SK-N-SH treated with all-trans-retinoic acid at 6 μM for 48 hours (cell line): ENCODE data around the gene ATP6AP2.

Source experiments
- ATAC-seq: fragments of 200-7000 bp; cut with Tn5 transposase; 3 replicates; pipeline ENCODE4 v1.9.1; 2020; ENCODE audit warnings: mild to moderate bottlenecking, moderate library complexity
- ARNTL ChIP-seq: fragments of 450-650 bp; formaldehyde crosslinking; IDR thresholded peaks from 2 replicates; pipeline ENCODE4 v1.5.0; 2020; ENCODE audit warnings: low read depth, mild to moderate bottlenecking, moderate library complexity, borderline replicate concordance
- BACH2 ChIP-seq: fragments of 250-450 bp; sonication (Bioruptor Pico); IDR thresholded peaks from 2 replicates; pipeline ENCODE4 v1.9.0; 2021; ENCODE audit warnings: mild to moderate bottlenecking, borderline replicate concordance
- CREB5 ChIP-seq: fragments of 250-450 bp; sonication (Bioruptor Pico); IDR thresholded peaks from 2 replicates; pipeline ENCODE4 v1.5.1; 2020; ENCODE audit warnings: low read depth, mild to moderate bottlenecking, moderate library complexity
- CSDC2 ChIP-seq: fragments of 250-450 bp; sonication (Bioruptor Pico); IDR thresholded peaks from 2 replicates; pipeline ENCODE4 v1.5.0; 2020; ENCODE audit warnings: mild to moderate bottlenecking, moderate library complexity
- CSRNP3 ChIP-seq: fragments of 250-450 bp; sonication (Bioruptor Pico); IDR thresholded peaks from 2 replicates; pipeline ENCODE4 v1.5.1; 2021; ENCODE audit warnings: mild to moderate bottlenecking, moderate library complexity
- ESRRG ChIP-seq: fragments of 250-450 bp; sonication (Bioruptor Pico); IDR thresholded peaks from 2 replicates; pipeline ENCODE4 v1.6.1; 2021; ENCODE audit warnings: mild to moderate bottlenecking
- GLIS3 ChIP-seq: fragments of 250-450 bp; sonication (Bioruptor Pico); IDR thresholded peaks from 2 replicates; pipeline ENCODE4 v1.5.0; 2020; ENCODE audit warnings: mild to moderate bottlenecking, moderate library complexity
- OSR1 ChIP-seq: fragments of 250-450 bp; sonication (Bioruptor Pico); IDR thresholded peaks from 2 replicates; pipeline ENCODE4 v1.8.0; 2022; ENCODE audit warnings: moderate library complexity, mild to moderate bottlenecking, inconsistent platforms
- PATZ1 ChIP-seq: fragments of 250-450 bp; sonication (Bioruptor Pico); IDR thresholded peaks from 2 replicates; pipeline ENCODE4 v1.8.0; 2020; ENCODE audit warnings: mild to moderate bottlenecking, moderate library complexity, borderline replicate concordance
- POU6F1 ChIP-seq: fragments of 250-450 bp; sonication (Bioruptor Pico); IDR thresholded peaks from 2 replicates; pipeline ENCODE4 v1.8.0; 2021; ENCODE audit warnings: low read depth, mild to moderate bottlenecking, moderate library complexity, borderline replicate concordance
- PPARA ChIP-seq: fragments of 250-450 bp; sonication (Bioruptor Pico); IDR thresholded peaks from 2 replicates; pipeline ENCODE4 v1.5.0; 2020; ENCODE audit warnings: mild to moderate bottlenecking, borderline replicate concordance
- RARB ChIP-seq: fragments of 250-450 bp; sonication (Bioruptor Pico); IDR thresholded peaks from 2 replicates; pipeline ENCODE4 v1.8.0; 2021; ENCODE audit warnings: mild to moderate bottlenecking, moderate library complexity
- SNAI2 ChIP-seq: fragments of 250-450 bp; sonication (Bioruptor Pico); IDR thresholded peaks from 2 replicates; pipeline ENCODE4 v1.5.0; 2020; ENCODE audit warnings: mild to moderate bottlenecking, moderate library complexity
- TCF4 ChIP-seq: fragments of 250-450 bp; sonication (Bioruptor Pico); IDR thresholded peaks from 2 replicates; pipeline ENCODE4 v1.8.0; 2021; ENCODE audit warnings: mild to moderate bottlenecking, moderate library complexity, borderline replicate concordance
- TSHZ2 ChIP-seq: fragments of 250-450 bp; sonication (Bioruptor Pico); IDR thresholded peaks from 2 replicates; pipeline ENCODE4 v1.5.0; 2020; ENCODE audit warnings: mild to moderate bottlenecking, moderate library complexity
- ZC3H10 ChIP-seq: fragments of 250-450 bp; sonication (Bioruptor Pico); IDR thresholded peaks from 2 replicates; pipeline ENCODE4 v1.5.1; 2021; ENCODE audit warnings: mild to moderate bottlenecking, moderate library complexity
- ZFP3 ChIP-seq: fragments of 250-450 bp; sonication (Bioruptor Pico); IDR thresholded peaks from 2 replicates; pipeline ENCODE4 v1.5.0; 2020; ENCODE audit warnings: mild to moderate bottlenecking, moderate library complexity
- ZFP30 ChIP-seq: fragments of 450-650 bp; formaldehyde crosslinking; IDR thresholded peaks from 2 replicates; pipeline ENCODE4 v1.5.0; 2022; ENCODE audit warnings: mild to moderate bottlenecking, moderate library complexity
- ZNF565 ChIP-seq: fragments of 450-650 bp; formaldehyde crosslinking; conservative IDR thresholded peaks from 2 replicates; pipeline ENCODE4 v1.5.0; 2020; ENCODE audit warnings: low read depth, mild to moderate bottlenecking, moderate library complexity
- ZNF70 ChIP-seq: fragments of 450-650 bp; formaldehyde crosslinking; IDR thresholded peaks from 2 replicates; pipeline ENCODE4 v1.5.0; 2020; ENCODE audit warnings: mild to moderate bottlenecking, moderate library complexity

The ATP6AP2 gene

GRCh38 chrX:40580537-40581335, at the start of gene ATP6AP2:
Gene ATP6AP2 (plus strand): TSS chrX:40580970. CDS start chrX:40581066, 96 bp downstream.
- no peak for TF ChIP-seq CSRNP3
- no peak for TF ChIP-seq GLIS3
- TF ChIP-seq TCF4 (CRISPR knock-in tag) = no peak
- TF ChIP-seq RARB (CRISPR knock-in tag) = no peak
- TF ChIP-seq CSDC2 (CRISPR knock-in tag) = no peak
- no peak for TF ChIP-seq SNAI2 (CRISPR knock-in tag)
- TF ChIP-seq ZC3H10 (CRISPR knock-in tag) = no peak
- no peak for TF ChIP-seq CREB5
- TF ChIP-seq PPARA (CRISPR knock-in tag) = no peak
- TF ChIP-seq BACH2 = no peak
- ATAC-seq = peak; percentile 99

GRCh38 chrX:40531056-40531826, 49.5 kb upstream of the ATP6AP2 start:
- no peak for ATAC-seq
- TF ChIP-seq ZC3H10 (CRISPR knock-in tag) (no peak), SNAI2 (CRISPR knock-in tag) (no peak), GLIS3 (no peak), POU6F1 (CRISPR knock-in tag) (no peak), OSR1 (CRISPR knock-in tag) (no peak), PPARA (CRISPR knock-in tag) (no peak), PATZ1 (no peak), ZFP30 (CRISPR knock-in tag) (no peak), CSRNP3 (no peak), ZNF70 (CRISPR knock-in tag) (no peak), ZNF565 (CRISPR knock-in tag) (no peak)

- ATAC-seq = no peak
- TF ChIP-seq ESRRG (CRISPR knock-in tag) = no peak
- TF ChIP-seq ZNF70 (CRISPR knock-in tag) = no peak
- TF ChIP-seq PPARA (CRISPR knock-in tag) = no peak
- no peak for TF ChIP-seq ARNTL
- TF ChIP-seq ZNF565 (CRISPR knock-in tag) = no peak
- no peak for TF ChIP-seq ZC3H10 (CRISPR knock-in tag)
- TF ChIP-seq POU6F1 (CRISPR knock-in tag) = no peak
- TF ChIP-seq ZFP3 (CRISPR knock-in tag) = no peak
- TF ChIP-seq RARB (CRISPR knock-in tag) = no peak
- no peak for TF ChIP-seq GLIS3
- TF ChIP-seq PATZ1 = no peak
- TF ChIP-seq TCF4 (CRISPR knock-in tag) = no peak
- no peak for TF ChIP-seq SNAI2 (CRISPR knock-in tag)
- no peak for TF ChIP-seq TSHZ2
Observed at GRCh38 chrX:40537310-40537709, 43.5 kb upstream of the ATP6AP2 start.
